ENCODE data around the gene FAM13B. TPM values are rescaled to one million over a fixed set of nuclear protein-coding genes. Genes with fewer than 3 reads are reported as not detected.

Gene FAM13B
- total and polyA plus RNA-seq, 9 of the 15 experiments (the other 6 are each of a cell fraction or from before 2014, with no cell fraction given) = 2.3 to 21.6 (median 14.1) TPM

DNA sequence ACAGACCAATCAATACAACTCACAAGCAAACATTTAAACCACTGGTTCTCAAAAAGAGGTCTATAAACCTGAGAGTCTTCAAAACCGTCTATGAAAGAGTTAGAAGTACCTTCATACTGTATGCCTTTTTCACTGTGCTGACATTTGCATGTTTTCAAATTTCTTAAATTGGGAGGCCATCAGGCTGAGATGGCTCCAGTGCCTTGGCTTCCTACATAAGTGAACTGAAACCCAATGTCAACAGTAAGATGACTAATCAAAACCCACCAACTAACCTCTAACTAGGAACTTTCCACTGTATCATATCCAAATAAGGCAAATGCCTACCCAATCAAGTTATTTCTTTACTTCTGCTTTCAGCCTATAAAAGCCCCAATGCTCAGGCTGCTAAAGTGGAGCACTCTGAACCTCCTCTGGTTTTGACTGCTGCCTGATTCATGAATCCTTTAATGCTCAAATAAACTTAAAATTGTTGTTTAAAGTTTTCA, 35.1 kb downstream of the FAM13B start:
- Histone ChIP-seq H3K36me3 (ENCODE audit: control insufficient read depth, insufficient read depth, low read length) (peaks cover 14% of the 10 kb centered on the region; the same call in 2 of the 3 replicates), H3K9me1 (ENCODE audit: control insufficient read depth, insufficient read depth, low read length) (no peaks in the 10 kb centered on the region), H3K4me2 (ENCODE audit: insufficient read depth, low read length) (peak overlapping the region; percentile 21; the same call in 1 of the 2 replicates), H3K79me2 (ENCODE audit: control insufficient read depth, insufficient read depth, low read length) (peaks cover 69% of the 10 kb centered on the region), H3K4me3 (peak overlapping the region; percentile 8; the same call in 1 of the 2 replicates), H3K27ac (ENCODE audit: extremely low read depth, low read depth, low read length) (peak overlapping the region; percentile 89), H3K27me3 (ENCODE audit: control insufficient read depth in 2 of 2, insufficient read depth in 2 of 2, low read length in 2 of 2) (no peaks in the 10 kb centered on the region), H3K9ac (ENCODE audit: insufficient read depth in 1 of 2, low read depth in 2 of 2, low read length in 2 of 2) (peak overlapping the region in 1 of 2 experiments; percentile 45; a peak in 2 of 4 replicates), H4K20me1 (replicated peaks; ENCODE audit: control insufficient read depth, insufficient read depth, low read length) (no peaks in the 10 kb centered on the region), H3K9me3 (replicated peaks; ENCODE audit: control insufficient read depth, insufficient read depth, low read depth, low read length) (no peaks in the 10 kb centered on the region), H3K4me1 (replicated peaks in 1 of 2; ENCODE audit: control insufficient read depth in 2 of 2, insufficient read depth in 2 of 2, low read length in 2 of 2) (peaks cover 8 to 46% of the 10 kb centered on the region in 2 experiments; a peak in 4 of 5 replicates), H2AFZ (ENCODE audit: low read depth, low read length) (0 out of 2 replicates have a peak overlapping the region, but pooled peaks have one; percentile 7)
- FAIRE-seq = peak; percentile 62
- in situ Hi-C loops (cut with MboI) (no loop called here), intact Hi-C loops (cut with micrococcal nuclease) (loop anchor here (2.0 to 5.0 kb wide), 2 partner anchors 35 to 245 kb away; partner anchors contain the start of genes FAM13B and HNRNPA0)
- ChIA-PET CTCF (ENCODE audit: low intra/inter-chr PET ratio) (no interaction called here), POLR2A (interaction anchor here (0.6 to 1.4 kb wide), 4 partner anchors 9 to 191 kb away, joined by 3 to 5 read pairs (median 4); no protein-coding TSS in a partner anchor)
- peak; percentile 35 for ATAC-seq
- BruUV-seq (replicated peaks) = no TSS peak
- DNase-seq (ENCODE audit: extremely low read depth in 1 of 4, low spot score in 3 of 4) = peak in 2 of 4 experiments; percentile 31 to 59
- 0% methylated on average over 1 of the region's 1 CpG for WGBS (ENCODE audit: insufficient coverage, low coverage, missing lambda C conversion rate)
- TF ChIP-seq ZEB2 (IDR thresholded peaks at IDR 0.05) (no peak), POLR3G (IDR thresholded peaks at IDR 0.05; ENCODE audit: extremely low read depth, insufficient read length, insufficient replicate concordance) (no peak), POLR2B (IDR thresholded peaks at IDR 0.05; ENCODE audit: low read depth, partially characterized antibody) (peak; percentile 46), SMARCC2 (IDR thresholded peaks at IDR 0.05; ENCODE audit: low read depth) (peak; percentile 39), RBM39 (optimal IDR thresholded peaks at IDR 0.05; ENCODE audit: low read depth, low read length) (no peak), CHD1 (IDR thresholded peaks at IDR 0.05; ENCODE audit: low read length) (no peak), U2AF1 (optimal IDR thresholded peaks at IDR 0.05; ENCODE audit: low read depth, low read length) (no peak), ZNF174 (CRISPR knock-in tag; IDR thresholded peaks at IDR 0.05) (no peak)
- TF ChIP-seq, protein P1, sequence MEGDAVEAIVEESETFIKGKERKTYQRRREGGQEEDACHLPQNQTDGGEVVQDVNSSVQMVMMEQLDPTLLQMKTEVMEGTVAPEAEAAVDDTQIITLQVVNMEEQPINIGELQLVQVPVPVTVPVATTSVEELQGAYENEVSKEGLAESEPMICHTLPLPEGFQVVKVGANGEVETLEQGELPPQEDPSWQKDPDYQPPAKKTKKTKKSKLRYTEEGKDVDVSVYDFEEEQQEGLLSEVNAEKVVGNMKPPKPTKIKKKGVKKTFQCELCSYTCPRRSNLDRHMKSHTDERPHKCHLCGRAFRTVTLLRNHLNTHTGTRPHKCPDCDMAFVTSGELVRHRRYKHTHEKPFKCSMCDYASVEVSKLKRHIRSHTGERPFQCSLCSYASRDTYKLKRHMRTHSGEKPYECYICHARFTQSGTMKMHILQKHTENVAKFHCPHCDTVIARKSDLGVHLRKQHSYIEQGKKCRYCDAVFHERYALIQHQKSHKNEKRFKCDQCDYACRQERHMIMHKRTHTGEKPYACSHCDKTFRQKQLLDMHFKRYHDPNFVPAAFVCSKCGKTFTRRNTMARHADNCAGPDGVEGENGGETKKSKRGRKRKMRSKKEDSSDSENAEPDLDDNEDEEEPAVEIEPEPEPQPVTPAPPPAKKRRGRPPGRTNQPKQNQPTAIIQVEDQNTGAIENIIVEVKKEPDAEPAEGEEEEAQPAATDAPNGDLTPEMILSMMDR (IDR thresholded peaks at IDR 0.05 in 2 of 3, conservative IDR thresholded peaks at IDR 0.05 in 1 of 3; ENCODE audit: insufficient read depth in 2 of 3, low read depth in 1 of 3, low read length in 3 of 3) = no peak
- TF ChIP-seq, protein P2, sequence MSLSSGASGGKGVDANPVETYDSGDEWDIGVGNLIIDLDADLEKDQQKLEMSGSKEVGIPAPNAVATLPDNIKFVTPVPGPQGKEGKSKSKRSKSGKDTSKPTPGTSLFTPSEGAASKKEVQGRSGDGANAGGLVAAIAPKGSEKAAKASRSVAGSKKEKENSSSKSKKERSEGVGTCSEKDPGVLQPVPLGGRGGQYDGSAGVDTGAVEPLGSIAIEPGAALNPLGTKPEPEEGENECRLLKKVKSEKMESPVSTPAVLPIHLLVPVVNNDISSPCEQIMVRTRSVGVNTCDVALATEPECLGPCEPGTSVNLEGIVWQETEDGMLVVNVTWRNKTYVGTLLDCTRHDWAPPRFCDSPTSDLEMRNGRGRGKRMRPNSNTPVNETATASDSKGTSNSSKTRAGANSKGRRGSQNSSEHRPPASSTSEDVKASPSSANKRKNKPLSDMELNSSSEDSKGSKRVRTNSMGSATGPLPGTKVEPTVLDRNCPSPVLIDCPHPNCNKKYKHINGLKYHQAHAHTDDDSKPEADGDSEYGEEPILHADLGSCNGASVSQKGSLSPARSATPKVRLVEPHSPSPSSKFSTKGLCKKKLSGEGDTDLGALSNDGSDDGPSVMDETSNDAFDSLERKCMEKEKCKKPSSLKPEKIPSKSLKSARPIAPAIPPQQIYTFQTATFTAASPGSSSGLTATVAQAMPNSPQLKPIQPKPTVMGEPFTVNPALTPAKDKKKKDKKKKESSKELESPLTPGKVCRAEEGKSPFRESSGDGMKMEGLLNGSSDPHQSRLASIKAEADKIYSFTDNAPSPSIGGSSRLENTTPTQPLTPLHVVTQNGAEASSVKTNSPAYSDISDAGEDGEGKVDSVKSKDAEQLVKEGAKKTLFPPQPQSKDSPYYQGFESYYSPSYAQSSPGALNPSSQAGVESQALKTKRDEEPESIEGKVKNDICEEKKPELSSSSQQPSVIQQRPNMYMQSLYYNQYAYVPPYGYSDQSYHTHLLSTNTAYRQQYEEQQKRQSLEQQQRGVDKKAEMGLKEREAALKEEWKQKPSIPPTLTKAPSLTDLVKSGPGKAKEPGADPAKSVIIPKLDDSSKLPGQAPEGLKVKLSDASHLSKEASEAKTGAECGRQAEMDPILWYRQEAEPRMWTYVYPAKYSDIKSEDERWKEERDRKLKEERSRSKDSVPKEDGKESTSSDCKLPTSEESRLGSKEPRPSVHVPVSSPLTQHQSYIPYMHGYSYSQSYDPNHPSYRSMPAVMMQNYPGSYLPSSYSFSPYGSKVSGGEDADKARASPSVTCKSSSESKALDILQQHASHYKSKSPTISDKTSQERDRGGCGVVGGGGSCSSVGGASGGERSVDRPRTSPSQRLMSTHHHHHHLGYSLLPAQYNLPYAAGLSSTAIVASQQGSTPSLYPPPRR (CRISPR knock-in tag; IDR thresholded peaks at IDR 0.05; ENCODE audit: borderline replicate concordance) = no peak
- TF ChIP-seq, protein P3, sequence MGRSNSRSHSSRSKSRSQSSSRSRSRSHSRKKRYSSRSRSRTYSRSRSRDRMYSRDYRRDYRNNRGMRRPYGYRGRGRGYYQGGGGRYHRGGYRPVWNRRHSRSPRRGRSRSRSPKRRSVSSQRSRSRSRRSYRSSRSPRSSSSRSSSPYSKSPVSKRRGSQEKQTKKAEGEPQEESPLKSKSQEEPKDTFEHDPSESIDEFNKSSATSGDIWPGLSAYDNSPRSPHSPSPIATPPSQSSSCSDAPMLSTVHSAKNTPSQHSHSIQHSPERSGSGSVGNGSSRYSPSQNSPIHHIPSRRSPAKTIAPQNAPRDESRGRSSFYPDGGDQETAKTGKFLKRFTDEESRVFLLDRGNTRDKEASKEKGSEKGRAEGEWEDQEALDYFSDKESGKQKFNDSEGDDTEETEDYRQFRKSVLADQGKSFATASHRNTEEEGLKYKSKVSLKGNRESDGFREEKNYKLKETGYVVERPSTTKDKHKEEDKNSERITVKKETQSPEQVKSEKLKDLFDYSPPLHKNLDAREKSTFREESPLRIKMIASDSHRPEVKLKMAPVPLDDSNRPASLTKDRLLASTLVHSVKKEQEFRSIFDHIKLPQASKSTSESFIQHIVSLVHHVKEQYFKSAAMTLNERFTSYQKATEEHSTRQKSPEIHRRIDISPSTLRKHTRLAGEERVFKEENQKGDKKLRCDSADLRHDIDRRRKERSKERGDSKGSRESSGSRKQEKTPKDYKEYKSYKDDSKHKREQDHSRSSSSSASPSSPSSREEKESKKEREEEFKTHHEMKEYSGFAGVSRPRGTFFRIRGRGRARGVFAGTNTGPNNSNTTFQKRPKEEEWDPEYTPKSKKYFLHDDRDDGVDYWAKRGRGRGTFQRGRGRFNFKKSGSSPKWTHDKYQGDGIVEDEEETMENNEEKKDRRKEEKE (IDR thresholded peaks at IDR 0.05; ENCODE audit: borderline replicate concordance in 1 of 2, control insufficient read depth in 1 of 2, low read depth in 2 of 2, low read length in 1 of 2) = 0 out of 4 replicates have a peak, but pooled peaks of 1 of the 2 experiments have one; percentile 39
